IgD-negative memory B cell (primary cell): Measurements from ENCODE around the gene RFX2. TPM values are rescaled to one million over a fixed set of nuclear protein-coding genes. Genes with fewer than 3 reads are reported as not detected.

Experiments used
- H3K27ac Mint-ChIP-seq, 3 donors: one replicate each; pipeline ENCODE4 v1.8.0; 2020 to 2022; ENCODE audit warnings: mild to moderate bottlenecking in 3 of 3, mixed read lengths in 3 of 3, moderate library complexity in 1 of 3
- H3K27me3 Mint-ChIP-seq: one replicate; pipeline ENCODE4 v1.8.0; 2021; ENCODE audit warnings: mixed read lengths
- H3K36me3 Mint-ChIP-seq: one replicate; pipeline ENCODE4 v1.8.0; 2020; ENCODE audit warnings: mild to moderate bottlenecking, mixed read lengths
- H3K4me1 Mint-ChIP-seq, 3 donors: one replicate each; pipeline ENCODE4 v1.8.0; 2020 to 2022; ENCODE audit warnings: mixed read lengths in 3 of 3, mild to moderate bottlenecking in 1 of 3
- H3K4me3 Mint-ChIP-seq, 4 donors: one replicate each; pipeline ENCODE4 v1.8.0; 2020 to 2022; ENCODE audit warnings: mild to moderate bottlenecking in 4 of 4, mixed read lengths in 4 of 4, moderate library complexity in 3 of 4
- H3K9me3 Mint-ChIP-seq, 3 donors: one replicate each; pipeline ENCODE4 v1.8.0; 2020 to 2021; ENCODE audit warnings: mixed read lengths in 3 of 3, mild to moderate bottlenecking in 1 of 3
- polyA plus RNA-seq: library from polyadenylated mRNA; unstranded; fragments of 300-500 nt; fragmentation: Illumina TruSeq; gene quantifications from one replicate; pipeline ENCODE4 v1.2.3, GENCODE V29; 2021

The RFX2 gene
- polyA plus RNA-seq, 1 donor from 2014 or later, result 3.1 TPM

GRCh38 chr19:5999693-6000092 lies 110.6 kb downstream of the RFX2 start:
- H3K27ac Mint-ChIP-seq, result no peak overlapping the region
- H3K27me3 Mint-ChIP-seq, result no peaks in the 10 kb centered on the region
- peaks cover 0 to 4% (median 4%) of the 10 kb centered on the region in 3 donors for H3K9me3 Mint-ChIP-seq
- H3K36me3 Mint-ChIP-seq, result no peaks in the 10 kb centered on the region
- no peak overlapping the region for H3K4me3 Mint-ChIP-seq
- no peaks in the 10 kb centered on the region for H3K4me1 Mint-ChIP-seq

- Mint-ChIP-seq H3K9me3 (peaks cover 0 to 4% (median 4%) of the 10 kb centered on the region in 3 donors), H3K36me3 (no peaks in the 10 kb centered on the region), H3K4me1 (no peaks in the 10 kb centered on the region), H3K27me3 (no peaks in the 10 kb centered on the region), H3K4me3 (no peak overlapping the region), H3K27ac (no peak overlapping the region)
Observed at GRCh38 chr19:5997371-5997770, 112.9 kb downstream of the RFX2 start.

- peaks cover 0 to 4% (median 4%) of the 10 kb centered on the region in 3 donors for H3K9me3 Mint-ChIP-seq
- H3K4me3 Mint-ChIP-seq, result no peak overlapping the region
- H3K27me3 Mint-ChIP-seq, result no peaks in the 10 kb centered on the region
Observed at GRCh38 chr19:5996623-5997320, 113.5 kb downstream of the RFX2 start.

GRCh38 chr19:5996102-5996501 lies 114.2 kb downstream of the RFX2 start:
- Mint-ChIP-seq H3K36me3 (no peaks in the 10 kb centered on the region), H3K9me3 (peaks cover 0 to 4% (median 4%) of the 10 kb centered on the region in 3 donors), H3K4me3 (no peak overlapping the region), H3K4me1 (no peaks in the 10 kb centered on the region), H3K27me3 (no peaks in the 10 kb centered on the region), H3K27ac (no peak overlapping the region)

More at GRCh38 chr19:5996623-5997320, 113.5 kb downstream of the RFX2 start:
- no peak overlapping the region for H3K27ac Mint-ChIP-seq
- no peaks in the 10 kb centered on the region for H3K4me1 Mint-ChIP-seq
- no peaks in the 10 kb centered on the region for H3K36me3 Mint-ChIP-seq

- Mint-ChIP-seq H3K36me3 (no peaks in the 10 kb centered on the region), H3K4me1 (no peaks in the 10 kb centered on the region)
Observed at GRCh38 chr19:5995606-5996005, 114.7 kb downstream of the RFX2 start.

GRCh38 chr19:5994405-5995165 lies 115.7 kb downstream of the RFX2 start:
- Mint-ChIP-seq H3K27ac (no peak overlapping the region), H3K27me3 (no peaks in the 10 kb centered on the region), H3K36me3 (no peaks in the 10 kb centered on the region), H3K4me3 (no peak overlapping the region), H3K9me3 (peaks cover 0 to 3% (median 0%) of the 10 kb centered on the region in 3 donors), H3K4me1 (no peaks in the 10 kb centered on the region)

More at GRCh38 chr19:5995606-5996005, 114.7 kb downstream of the RFX2 start:
- no peak overlapping the region for H3K4me3 Mint-ChIP-seq
- no peaks in the 10 kb centered on the region for H3K27me3 Mint-ChIP-seq
- H3K27ac Mint-ChIP-seq, result no peak overlapping the region
- peaks cover 0 to 4% (median 2%) of the 10 kb centered on the region in 3 donors for H3K9me3 Mint-ChIP-seq

- Mint-ChIP-seq H3K36me3 (no peaks in the 10 kb centered on the region), H3K27me3 (peaks cover 2% of the 10 kb centered on the region), H3K4me3 (peak overlapping the region in 1 of 4 donors; percentile 32), H3K4me1 (no peaks in the 10 kb centered on the region), H3K9me3 (no peaks in the 10 kb centered on the region), H3K27ac (no peak overlapping the region)
Observed at GRCh38 chr19:5993648-5994358, 116.5 kb downstream of the RFX2 start.

GRCh38 chr19:5993201-5993600 lies 117.1 kb downstream of the RFX2 start:
- H3K4me1 Mint-ChIP-seq, result no peaks in the 10 kb centered on the region
- H3K36me3 Mint-ChIP-seq, result no peaks in the 10 kb centered on the region
- H3K27me3 Mint-ChIP-seq, result peaks cover 4% of the 10 kb centered on the region
- no peaks in the 10 kb centered on the region for H3K9me3 Mint-ChIP-seq
- peak overlapping the region in 1 of 3 donors; percentile 43 for H3K27ac Mint-ChIP-seq
- peak overlapping the region in 1 of 4 donors; percentile 32 for H3K4me3 Mint-ChIP-seq

GRCh38 chr19:5992756-5993155 lies 117.5 kb downstream of the RFX2 start:
- Mint-ChIP-seq H3K4me3 (peak overlapping the region in 1 of 4 donors; percentile 28), H3K4me1 (peaks cover 0 to 2% (median 1%) of the 10 kb centered on the region in 3 donors), H3K9me3 (no peaks in the 10 kb centered on the region), H3K27ac (peak overlapping the region in 1 of 3 donors; percentile 43), H3K27me3 (peaks cover 4% of the 10 kb centered on the region), H3K36me3 (no peaks in the 10 kb centered on the region)

GRCh38 chr19:5991244-5991838 lies 119.0 kb downstream of the RFX2 start:
- H3K4me3 Mint-ChIP-seq, result no peak overlapping the region
- peaks cover 4% of the 10 kb centered on the region for H3K27me3 Mint-ChIP-seq
- H3K27ac Mint-ChIP-seq, result no peak overlapping the region
- H3K9me3 Mint-ChIP-seq, result no peaks in the 10 kb centered on the region
- H3K36me3 Mint-ChIP-seq, result no peaks in the 10 kb centered on the region
- peaks cover 2 to 10% (median 7%) of the 10 kb centered on the region in 3 donors for H3K4me1 Mint-ChIP-seq

- Mint-ChIP-seq H3K27ac (no peak overlapping the region), H3K4me1 (peaks cover 2 to 10% (median 7%) of the 10 kb centered on the region in 3 donors), H3K4me3 (peak overlapping the region in 2 of 4 donors; percentile 16 to 76), H3K9me3 (no peaks in the 10 kb centered on the region), H3K27me3 (peaks cover 4% of the 10 kb centered on the region), H3K36me3 (no peaks in the 10 kb centered on the region)
Observed at GRCh38 chr19:5990289-5990797, 120.0 kb downstream of the RFX2 start.

- Mint-ChIP-seq H3K27me3 (peaks cover 4% of the 10 kb centered on the region), H3K4me3 (peak overlapping the region in 1 of 4 donors; percentile 16)
Observed at GRCh38 chr19:5989388-5990074, 120.8 kb downstream of the RFX2 start.

GRCh38 chr19:5988517-5989387 lies 121.5 kb downstream of the RFX2 start:
- peak overlapping the region in 1 of 3 donors; percentile 67 for H3K27ac Mint-ChIP-seq
- H3K27me3 Mint-ChIP-seq, result peaks cover 4% of the 10 kb centered on the region
- peak overlapping the region in 2 of 4 donors; percentile 16 to 67 for H3K4me3 Mint-ChIP-seq
- H3K4me1 Mint-ChIP-seq, result peaks cover 2 to 10% (median 7%) of the 10 kb centered on the region in 3 donors
- H3K9me3 Mint-ChIP-seq, result no peaks in the 10 kb centered on the region
- H3K36me3 Mint-ChIP-seq, result no peaks in the 10 kb centered on the region

More at GRCh38 chr19:5989388-5990074, 120.8 kb downstream of the RFX2 start:
- Mint-ChIP-seq H3K9me3 (no peaks in the 10 kb centered on the region), H3K36me3 (no peaks in the 10 kb centered on the region), H3K27ac (peak overlapping the region in 1 of 3 donors; percentile 68), H3K4me1 (peaks cover 2 to 10% (median 7%) of the 10 kb centered on the region in 3 donors)
